Epithelial cell of prostate (primary cell): ENCODE data around the gene TACC3.

ENCODE experiments used
- DNase-seq: peaks from one replicate; pipeline ENCODE4 v3.0.0-alpha.2; 2011; ENCODE audit warnings: low read depth, low spot score
- H3K27ac ChIP-seq: fragments of 450-650 bp; 2 replicates; pipeline ENCODE4 v1.5.1; 2017; ENCODE audit warnings: mild to moderate bottlenecking

The TACC3 gene

DNA sequence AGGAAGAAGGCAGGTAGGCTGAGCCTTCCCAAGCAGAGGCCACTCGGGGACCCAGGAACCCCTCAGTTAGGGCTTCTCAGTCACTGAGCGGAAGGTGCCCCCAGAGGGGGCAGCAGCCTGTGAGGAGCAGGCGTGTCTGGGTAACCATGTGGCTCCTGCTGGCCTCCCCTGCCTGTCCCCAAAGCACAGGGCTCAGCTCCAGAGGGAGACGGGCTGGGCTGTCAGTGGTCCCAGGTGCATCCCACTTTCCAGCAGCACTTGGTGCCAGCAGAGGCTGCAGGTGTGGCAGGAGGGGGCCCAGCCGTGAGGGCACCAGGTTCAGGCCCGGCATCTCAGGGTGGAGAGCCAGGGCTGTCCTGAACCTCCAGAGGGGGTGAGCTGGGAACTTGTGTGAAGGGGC lies 22.7 kb downstream of the TACC3 start:
- no peak overlapping the region for H3K27ac ChIP-seq
- DNase-seq: no peak

DNA sequence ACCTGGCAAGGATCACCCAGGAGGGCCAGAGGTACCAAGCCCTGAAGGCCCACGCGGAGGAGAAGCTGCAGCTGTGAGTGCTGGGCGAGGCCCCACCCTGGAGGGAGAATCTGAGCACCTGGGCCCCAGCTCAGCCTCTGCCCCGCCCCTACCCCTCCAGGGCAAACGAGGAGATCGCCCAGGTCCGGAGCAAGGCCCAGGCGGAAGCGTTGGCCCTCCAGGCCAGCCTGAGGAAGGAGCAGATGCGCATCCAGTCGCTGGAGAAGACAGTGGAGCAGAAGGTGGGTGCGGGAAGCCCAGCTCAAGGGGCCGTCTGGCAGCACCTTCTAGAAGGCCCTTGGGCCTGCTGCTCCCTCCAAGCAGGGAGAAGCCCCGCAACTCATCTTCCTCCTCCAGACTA lies 23.2 kb downstream of the TACC3 start:
- DNase-seq: no peak
- H3K27ac ChIP-seq: no peak overlapping the region

DNA sequence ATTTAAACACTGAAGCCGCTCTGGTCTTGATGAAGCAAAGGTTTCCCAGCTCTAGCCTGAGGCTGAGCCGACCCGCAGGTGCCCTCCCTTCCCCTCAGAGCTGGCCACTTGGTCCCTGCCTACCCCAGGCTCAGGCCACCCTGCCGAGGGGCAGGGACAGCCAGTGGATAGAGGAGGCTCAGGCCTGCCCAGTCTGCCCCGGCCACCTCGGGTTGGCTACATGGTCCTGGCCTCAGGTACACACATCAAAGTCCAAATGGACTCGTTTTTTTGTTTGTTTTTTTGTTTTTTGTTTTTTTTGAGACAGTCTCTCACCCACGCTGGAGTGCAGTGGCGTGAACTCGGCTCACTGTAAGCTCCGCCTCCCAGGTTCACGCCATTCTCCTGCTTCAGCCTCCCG lies 23.8 kb downstream of the TACC3 start:
- DNase-seq: no peak
- no peak overlapping the region for H3K27ac ChIP-seq

DNA sequence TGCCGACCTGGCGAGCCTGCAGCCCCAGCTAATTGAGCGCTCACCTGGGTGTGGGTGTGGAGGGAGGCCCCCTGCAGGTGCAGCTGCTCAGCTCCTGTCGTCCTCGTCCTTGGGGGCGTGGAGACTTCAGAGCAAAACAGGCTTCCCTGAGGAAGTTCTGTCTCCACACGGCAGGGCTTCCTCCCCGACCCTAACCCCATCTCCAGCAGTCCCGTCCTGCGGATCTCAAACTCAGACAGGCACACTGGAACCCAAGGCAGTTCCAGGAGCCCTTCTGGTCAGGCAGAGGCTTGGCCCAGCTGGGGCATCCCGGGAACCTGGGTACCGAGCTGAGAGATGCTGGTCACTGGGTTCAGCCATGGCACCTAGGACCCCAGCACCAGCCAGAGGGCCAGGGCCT lies 24.4 kb downstream of the TACC3 start:
- no peak overlapping the region for H3K27ac ChIP-seq
- no peak for DNase-seq

DNA sequence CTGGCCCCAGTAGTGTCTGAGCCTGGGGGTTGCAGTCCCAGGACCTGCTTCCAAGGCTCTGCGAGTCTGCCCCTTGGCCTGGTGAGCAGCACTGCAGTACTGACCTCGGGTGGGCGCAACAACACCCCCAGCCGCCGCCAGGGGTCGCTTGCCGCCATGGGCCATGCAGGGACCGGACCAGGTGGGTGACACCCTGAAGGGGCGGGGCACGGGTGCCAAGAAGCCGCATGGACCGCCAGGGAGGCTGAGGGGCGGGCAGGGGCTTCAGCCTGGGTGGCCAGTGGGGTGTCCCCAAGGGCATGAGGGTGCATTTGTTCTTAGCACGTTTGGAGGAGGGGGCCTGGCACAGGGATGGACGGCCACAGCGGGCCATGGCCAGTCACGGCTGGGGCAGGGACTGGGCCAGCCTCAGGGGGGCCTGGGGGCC lies 25.0 kb downstream of the TACC3 start:
- DNase-seq: no peak
- no peak overlapping the region for H3K27ac ChIP-seq

DNA sequence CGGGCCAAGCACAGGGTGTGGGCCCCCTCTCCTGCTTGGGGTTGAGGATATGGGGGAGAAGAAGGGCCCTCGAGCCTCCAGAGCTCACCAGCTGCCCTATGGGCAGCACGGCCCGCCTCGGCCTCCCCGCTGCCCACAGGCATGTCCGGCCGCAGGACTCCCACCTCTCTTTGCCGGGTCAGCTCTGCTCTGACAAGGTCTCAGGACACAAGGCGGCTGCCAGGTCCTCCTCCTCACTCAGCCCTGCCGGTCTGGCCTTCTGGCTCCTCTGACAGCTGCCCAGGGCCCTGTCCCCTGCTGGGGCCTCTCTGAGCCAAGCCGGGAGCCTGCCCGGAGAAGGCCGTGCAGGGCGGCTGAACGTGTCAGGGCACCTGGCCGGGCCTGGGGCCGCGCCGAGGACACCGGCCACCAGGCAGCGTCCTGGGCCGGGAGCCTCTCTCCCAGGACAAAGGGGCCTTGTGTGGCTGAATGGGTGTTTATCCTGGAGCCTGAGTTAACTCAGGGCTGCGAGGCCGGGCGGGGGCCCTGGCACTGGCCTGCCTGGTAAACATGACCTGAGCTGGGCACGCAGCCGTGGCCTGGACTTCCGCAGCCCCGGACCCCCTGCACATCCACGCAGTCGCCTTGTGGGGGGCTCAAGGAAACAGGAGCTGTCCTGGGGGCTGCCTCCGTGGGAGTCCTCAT lies 25.7 kb downstream of the TACC3 start:
- no peak for DNase-seq
- no peak overlapping the region for H3K27ac ChIP-seq

DNA sequence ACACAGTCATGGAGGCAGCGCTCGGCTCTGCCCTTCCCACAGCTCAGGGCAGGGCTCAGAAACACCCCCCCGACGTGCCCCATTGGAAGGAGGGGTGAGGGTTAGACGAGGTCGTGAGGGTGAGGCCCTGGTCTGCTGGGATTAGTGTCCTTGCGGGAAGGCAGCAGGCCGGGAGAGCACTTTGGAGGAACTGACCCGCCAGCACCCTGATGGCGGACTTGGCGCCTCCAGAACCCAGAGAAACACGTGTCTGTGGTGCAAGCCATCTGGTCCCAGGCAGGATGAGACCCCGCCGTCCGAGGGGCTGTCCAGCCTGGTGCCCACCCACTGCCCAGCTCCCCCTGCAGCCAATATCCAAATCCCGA lies 26.3 kb downstream of the TACC3 start:
- DNase-seq: no peak
- H3K27ac ChIP-seq: no peak overlapping the region

DNA sequence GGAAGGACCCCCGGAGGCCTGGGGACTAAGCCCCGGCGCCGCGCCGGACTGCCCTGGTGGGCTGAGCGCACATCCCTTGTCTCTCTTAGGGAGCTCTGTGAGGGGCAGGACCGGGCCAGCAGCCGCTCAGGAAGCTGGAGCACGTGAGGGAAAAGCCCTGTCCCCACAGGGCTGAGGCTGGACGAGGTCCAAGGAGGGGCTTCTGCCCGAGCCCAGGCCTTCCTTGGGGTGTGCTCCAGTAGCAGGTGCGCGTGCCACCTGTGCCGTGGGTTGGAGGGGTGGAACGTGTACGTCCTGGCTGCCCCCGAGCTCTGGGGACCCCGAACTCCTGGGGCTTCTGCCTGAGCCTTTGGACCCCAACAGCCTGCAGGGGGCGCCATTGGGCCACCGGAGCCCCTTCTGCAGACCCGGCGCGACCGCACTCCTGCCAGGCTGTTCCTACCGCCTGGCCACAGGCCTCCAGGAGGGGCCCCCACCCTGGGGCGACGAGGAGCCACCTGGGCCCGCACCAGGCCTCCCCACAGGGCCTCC lies 27.2 kb downstream of the TACC3 start:
- no peak overlapping the region for H3K27ac ChIP-seq
- no peak for DNase-seq

DNA sequence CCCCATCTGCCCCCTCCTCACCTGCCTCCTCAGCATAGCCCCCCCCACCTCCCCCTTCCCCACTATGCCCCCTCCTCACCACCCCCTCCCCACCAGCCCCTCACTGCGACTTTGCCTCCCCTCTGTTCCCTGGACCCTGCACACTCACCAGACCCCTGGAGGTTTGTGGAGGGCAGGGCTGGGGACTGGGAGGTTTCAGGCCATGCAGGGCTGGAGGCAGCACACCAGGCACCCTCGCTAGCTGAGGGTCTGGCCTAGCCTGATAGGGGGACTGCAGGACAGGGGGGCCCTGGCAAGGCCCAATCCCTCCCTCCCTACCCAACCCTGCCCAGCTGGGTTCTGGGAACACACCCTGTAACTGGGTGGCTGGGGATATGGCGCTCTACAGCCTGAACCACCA lies 28.0 kb downstream of the TACC3 start:
- DNase-seq: no peak
- H3K27ac ChIP-seq: no peak overlapping the region

DNA sequence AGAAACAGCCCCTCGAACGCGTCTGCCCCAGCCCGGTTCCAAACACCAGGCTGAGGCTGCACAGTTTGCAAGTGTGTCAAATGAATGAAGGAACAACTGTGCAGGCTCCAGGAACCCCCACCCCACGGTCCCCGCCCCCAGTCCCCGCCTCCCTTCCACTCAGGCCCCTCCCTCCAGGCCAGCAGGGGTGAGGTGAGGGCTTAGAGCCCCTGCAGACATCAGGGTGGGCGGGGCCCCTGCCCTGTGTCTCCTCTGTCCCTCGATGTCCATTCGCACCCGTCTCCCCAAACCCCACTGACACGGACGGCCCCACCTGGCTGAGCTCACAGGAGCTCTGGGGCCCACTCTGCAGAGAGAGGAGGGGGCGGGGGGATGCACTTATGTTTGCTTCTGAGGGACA lies 28.5 kb downstream of the TACC3 start:
- H3K27ac ChIP-seq: no peak overlapping the region
- DNase-seq: no peak

DNA sequence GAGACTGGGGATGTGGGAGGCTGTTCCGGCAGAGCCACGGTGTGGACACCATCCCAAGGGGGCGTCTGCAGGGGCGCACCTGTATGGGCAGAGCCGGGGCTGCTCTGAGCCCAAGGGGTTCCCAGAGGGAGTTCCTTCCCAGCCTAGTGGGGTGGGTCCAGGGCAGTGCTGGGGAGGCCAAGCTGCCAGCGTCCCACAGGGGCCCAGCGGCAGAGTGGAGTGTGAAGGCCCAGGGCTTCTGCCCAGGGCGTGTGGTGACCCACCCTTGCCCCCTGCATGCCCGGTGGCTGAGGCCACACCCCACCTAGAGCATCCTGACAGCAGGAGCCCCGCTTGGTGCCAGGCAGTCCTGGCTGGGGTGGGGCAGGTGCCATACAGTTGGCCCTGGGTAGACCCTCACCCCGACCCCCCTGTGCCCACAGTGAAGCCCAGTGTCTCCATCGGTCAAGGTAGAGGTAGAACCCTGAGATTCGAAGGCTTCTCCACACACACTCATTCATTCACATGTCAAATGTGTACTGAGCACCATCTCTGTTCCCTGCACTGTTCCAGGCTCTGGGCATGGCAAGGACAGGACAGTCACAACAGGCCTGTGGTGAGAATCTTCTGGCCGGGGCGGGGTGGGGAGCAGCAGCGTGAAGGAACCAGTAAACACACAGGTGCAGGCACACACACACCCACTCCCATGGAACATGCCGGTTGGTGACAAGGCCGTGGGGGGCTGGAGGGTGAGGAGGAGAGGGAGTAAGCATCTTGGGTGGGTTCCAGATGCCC lies 29.2 kb downstream of the TACC3 start:
- no peak for DNase-seq
- no peak overlapping the region for H3K27ac ChIP-seq

DNA sequence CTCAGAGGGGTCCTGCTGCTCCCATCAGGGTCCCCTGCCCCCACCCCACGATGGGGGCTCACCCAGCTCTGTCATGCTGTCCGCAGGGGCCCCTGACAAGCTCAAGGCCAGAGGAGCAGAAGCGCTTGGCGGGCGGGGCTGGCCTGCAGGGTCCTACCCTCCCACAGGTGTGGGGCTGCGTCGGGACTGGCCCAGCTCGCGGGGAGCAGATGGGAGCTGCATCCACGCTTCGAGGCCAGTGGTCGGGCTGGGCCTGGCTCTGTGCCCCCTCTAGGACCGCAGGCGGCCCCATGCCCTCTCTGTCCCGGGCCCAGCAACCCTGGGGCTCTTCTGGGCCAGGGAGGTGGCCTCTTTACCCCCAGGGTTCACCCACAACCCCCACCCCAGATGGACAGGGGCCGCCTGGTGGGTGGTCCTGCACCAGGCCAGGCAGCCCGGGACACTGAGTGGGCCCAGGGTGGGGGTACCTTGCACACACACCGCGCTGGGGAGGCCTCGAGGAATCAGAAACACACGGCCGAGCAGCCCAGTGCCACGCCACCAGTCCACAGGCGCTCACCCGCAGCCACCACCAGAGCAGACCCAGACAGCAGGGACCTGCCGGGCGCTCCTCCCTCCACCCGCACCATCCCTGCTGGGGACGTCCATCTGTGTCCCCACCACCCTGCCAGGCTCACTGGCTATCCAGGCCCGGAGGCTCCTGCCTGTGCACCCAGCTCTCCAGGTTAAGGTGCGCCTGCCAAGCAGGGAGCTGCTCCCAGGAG lies 30.0 kb downstream of the TACC3 start:
- no peak for DNase-seq
- H3K27ac ChIP-seq: no peak overlapping the region

DNA sequence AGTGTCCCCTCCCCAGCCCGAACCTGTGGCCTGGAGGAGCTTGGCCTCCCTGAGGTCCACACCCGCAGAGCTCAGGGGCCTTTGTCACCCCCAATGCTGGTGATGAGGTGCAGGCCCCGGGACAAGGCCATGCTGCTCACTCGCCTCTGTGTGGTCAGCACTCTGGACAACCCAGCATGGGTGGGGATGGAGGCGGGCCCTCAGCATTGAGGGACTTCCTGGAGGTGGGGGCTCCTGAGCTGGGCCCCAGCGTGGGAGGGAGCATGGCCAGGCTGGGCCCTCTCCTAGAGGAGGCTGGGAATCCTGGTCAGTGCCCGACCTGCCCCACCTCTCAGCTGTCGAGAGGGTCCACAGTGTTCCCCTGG lies 30.6 kb downstream of the TACC3 start:
- no peak for DNase-seq
- H3K27ac ChIP-seq: peak overlapping the region; percentile 50

DNA sequence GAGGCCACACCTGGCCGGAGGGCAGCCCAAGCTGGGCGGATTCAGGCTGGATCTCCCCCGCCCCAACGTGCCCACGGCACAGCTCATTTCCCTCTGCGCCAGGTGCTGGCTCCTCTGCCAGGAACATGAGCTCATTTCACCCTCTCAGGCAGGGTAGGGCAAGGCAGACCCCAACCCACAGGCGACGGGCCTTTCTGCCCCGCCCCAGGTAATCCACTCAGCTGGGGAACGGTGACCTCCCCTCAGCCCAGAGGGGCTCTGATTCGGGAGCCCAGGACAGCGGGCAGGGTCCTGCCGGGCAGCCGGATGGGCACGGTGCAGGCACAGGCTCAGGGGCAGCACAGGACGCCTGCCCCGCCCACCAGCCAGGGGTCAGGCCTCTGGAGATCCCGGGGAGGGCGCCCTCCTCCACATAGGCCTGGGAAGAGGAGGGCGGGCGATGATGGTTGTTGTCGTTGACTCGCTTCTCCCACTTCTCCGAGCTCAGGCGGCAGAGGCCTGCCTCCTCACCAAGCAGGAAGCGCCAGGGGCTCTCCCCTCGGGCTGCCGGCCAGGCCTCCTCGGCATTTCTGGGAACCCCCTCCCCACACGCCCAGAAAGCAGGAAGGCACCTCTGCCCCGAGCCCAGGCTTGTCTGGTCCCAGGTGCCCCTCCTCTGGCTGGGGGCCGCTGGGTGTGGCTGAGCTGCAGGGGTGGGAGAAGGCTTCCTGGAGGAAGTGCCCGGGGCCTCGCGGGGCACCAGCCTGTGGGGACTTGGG lies 31.1 kb downstream of the TACC3 start:
- H3K27ac ChIP-seq: peak overlapping the region; percentile 50
- DNase-seq: no peak

DNA sequence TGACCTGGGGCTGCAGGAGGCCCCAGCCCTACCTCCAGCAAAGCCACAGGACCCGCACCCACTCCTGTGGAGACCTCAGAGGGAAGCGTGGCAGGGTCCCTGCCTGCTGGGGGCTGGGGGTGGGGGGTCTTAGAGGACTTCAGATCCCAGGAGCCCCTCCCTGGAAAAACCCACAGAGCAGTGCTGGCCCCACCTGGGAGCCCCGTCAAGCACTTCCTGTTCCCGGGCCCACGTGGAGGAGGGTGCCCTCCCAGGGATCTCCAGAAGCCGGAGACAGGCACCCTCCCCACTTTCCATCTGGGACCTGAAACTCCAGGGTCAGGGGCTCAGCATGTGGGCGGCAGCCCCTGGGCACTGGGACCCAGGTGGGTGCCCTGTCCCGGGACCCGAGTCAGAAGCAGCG lies 32.0 kb downstream of the TACC3 start:
- DNase-seq: no peak
- no peak overlapping the region for H3K27ac ChIP-seq

DNA sequence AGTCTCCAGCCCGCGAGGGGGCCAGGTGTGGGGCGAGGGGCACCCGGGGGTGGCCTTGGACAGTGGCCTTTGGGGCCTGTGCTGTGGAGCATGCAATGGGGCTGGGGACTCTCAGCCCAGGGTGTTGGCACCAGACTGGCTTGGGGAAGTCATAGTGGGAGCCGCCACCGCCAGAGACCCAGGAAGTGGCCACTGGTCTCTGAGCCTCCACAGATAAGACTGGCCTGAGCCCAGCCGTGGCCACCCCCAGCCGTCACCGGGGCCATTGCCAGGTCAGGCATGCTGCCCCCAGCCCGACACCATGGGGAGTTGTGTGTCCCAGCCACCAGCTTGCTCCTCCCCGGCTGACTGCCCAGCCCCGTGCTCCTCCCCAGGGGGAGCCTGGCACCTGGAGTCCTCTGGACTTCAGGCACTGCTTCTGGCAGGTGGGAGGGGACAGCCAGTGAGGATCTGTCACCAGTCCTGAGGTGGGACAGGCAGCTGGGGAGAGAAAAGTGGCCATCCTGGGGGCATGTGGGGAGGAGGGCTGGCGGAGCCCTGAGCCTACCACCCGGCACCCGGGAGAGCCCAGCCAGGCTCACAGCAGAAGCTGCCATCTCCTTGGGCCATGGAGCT lies 32.5 kb downstream of the TACC3 start:
- no peak overlapping the region for H3K27ac ChIP-seq
- no peak for DNase-seq

DNA sequence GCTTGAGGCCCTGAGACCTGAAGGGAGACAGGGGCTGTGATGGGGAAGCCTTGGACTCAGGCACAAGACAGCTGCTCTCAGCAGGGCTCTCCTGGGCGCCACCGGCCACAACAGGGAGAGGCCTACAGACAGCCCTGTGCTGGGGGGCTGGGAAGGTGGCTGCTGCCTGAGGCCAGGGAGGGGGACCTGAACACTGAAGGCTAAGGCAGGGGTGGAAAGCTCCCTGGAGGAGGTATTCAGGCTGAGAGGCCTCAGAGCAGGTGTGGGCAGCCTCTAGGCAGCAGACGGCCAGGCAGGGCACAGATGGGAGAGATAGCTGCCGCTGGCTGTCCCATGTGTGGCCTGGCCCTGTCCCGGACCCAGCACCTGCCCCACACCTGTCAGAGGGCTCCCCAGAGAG lies 33.0 kb downstream of the TACC3 start:
- no peak overlapping the region for H3K27ac ChIP-seq
- DNase-seq: no peak

DNA sequence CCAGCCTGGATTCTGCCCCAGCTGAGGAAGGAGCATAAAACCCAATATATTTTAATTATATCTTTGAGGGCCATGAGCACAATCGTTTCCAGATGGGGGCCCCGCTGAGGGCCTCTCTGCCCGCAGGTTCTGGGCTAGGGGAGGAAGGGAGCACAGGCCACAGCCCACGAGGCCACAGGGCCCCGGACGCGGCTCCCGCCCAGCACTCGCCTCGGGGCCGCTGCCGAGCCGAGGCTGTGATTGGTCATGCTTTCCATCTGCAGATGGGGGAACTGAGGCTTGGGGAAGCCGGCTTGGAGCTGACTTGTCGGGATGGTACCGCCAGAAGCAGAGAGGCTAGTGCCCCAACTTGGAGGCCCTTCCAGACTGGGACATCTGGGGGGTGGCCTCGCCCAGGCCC lies 34.0 kb downstream of the TACC3 start:
- no peak for DNase-seq
- H3K27ac ChIP-seq: no peak overlapping the region

DNA sequence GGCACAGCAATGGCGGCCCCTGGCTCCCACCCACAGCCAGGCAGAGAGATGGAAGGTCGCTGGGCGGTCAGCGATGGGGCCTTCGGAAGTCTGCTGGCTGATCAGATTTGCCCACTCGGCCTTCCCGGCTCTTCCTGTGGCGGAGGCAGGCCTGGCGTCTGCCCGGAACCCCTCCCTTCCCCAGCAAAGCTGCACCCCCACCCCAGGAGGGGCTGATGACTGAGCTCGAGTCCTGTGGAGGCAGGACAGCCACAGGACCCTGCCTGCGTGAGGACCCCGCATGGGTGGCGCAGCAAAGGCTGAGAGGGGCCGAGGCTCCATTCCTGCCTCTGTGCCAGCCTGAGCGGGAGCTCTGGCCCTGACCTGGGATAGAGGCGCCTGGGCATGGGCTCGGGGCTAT lies 34.8 kb downstream of the TACC3 start:
- DNase-seq: no peak

More for the DNA sequence above, 34.8 kb downstream of the TACC3 start:
- no peak overlapping the region for H3K27ac ChIP-seq
